ENCODE data around the gene RPL39.

DNA sequence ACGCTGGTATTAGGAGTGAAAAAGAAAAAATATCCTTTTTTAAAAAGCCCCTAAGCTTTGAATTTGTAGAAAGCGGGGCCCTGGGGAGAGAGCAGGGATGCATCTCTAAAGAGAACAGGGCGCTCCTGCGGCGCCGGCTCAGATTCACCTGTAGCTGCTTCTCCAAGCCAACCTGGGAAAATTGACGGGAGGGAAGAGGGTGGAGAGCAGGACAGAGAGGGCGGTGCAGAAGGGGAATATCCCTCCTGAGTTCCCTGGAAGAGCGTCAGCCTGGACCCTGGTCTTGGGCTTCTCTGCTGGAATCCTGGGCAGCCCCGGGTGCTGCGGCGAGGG, 33.8 kb downstream of the RPL39 start:
- TF ChIP-seq, protein P1, sequence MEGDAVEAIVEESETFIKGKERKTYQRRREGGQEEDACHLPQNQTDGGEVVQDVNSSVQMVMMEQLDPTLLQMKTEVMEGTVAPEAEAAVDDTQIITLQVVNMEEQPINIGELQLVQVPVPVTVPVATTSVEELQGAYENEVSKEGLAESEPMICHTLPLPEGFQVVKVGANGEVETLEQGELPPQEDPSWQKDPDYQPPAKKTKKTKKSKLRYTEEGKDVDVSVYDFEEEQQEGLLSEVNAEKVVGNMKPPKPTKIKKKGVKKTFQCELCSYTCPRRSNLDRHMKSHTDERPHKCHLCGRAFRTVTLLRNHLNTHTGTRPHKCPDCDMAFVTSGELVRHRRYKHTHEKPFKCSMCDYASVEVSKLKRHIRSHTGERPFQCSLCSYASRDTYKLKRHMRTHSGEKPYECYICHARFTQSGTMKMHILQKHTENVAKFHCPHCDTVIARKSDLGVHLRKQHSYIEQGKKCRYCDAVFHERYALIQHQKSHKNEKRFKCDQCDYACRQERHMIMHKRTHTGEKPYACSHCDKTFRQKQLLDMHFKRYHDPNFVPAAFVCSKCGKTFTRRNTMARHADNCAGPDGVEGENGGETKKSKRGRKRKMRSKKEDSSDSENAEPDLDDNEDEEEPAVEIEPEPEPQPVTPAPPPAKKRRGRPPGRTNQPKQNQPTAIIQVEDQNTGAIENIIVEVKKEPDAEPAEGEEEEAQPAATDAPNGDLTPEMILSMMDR (IDR thresholded peaks at IDR 0.05; ENCODE audit: low read depth, low read length) = no peak
- no peak for TF ChIP-seq POLR2A (IDR thresholded peaks at IDR 0.05; ENCODE audit: extremely low read depth, insufficient read length)
- TF ChIP-seq, protein P2, sequence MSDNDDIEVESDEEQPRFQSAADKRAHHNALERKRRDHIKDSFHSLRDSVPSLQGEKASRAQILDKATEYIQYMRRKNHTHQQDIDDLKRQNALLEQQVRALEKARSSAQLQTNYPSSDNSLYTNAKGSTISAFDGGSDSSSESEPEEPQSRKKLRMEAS (IDR thresholded peaks at IDR 0.05; ENCODE audit: low read depth, low read length) = no peak

Data from NB4 (cell line).